ENCODE measurements around the gene PTPRM.

- TF ChIP-seq HDAC2 (IDR thresholded peaks at IDR 0.05; ENCODE audit: borderline replicate concordance in 1 of 2, low read depth in 2 of 2, low read length in 2 of 2) (no peak), CTCF (IDR thresholded peaks at IDR 0.05; ENCODE audit: control extremely low read depth in 1 of 3, insufficient read depth in 1 of 3, low read depth in 1 of 3, low read length in 3 of 3) (no peak), EZH2 (IDR thresholded peaks at IDR 0.05; ENCODE audit: low read depth, low read length, severe bottlenecking) (no peak)
Observed at GRCh38 chr18:8314124-8314523, 747.0 kb downstream of the PTPRM start.
